H9 (cell line): ENCODE data around the gene MACC1. TPM values are rescaled to one million over a fixed set of nuclear protein-coding genes. Genes with fewer than 3 reads are reported as not detected.

Source experiments
- DNase-seq: peaks from one replicate; pipeline ENCODE4 v3.0.0-alpha.2; 2017
- H2AFZ ChIP-seq: one replicate; pipeline ENCODE4 v1.6.1; 2013; ENCODE audit warnings: mild to moderate bottlenecking, low read length, control low read depth, moderate library complexity
- H2AK5ac ChIP-seq: 2 replicates; pipeline ENCODE4 v1.6.1; 2013; ENCODE audit warnings: low read length, control low read depth, mixed read lengths; ENCODE audit not compliant: insufficient read length
- H2BK120ac ChIP-seq: one replicate; pipeline ENCODE4 v1.6.1; 2013; ENCODE audit warnings: low read depth, mild to moderate bottlenecking, low read length, control low read depth, inconsistent platforms; ENCODE audit not compliant: poor library complexity, severe bottlenecking
- H2BK12ac ChIP-seq: 2 replicates; pipeline ENCODE4 v1.6.1; 2013; ENCODE audit warnings: low read length, control low read depth, mixed read lengths, low read depth; ENCODE audit not compliant: insufficient read length
- H2BK15ac ChIP-seq: 2 replicates; pipeline ENCODE4 v1.6.1; 2013; ENCODE audit warnings: low read depth, low read length, control low read depth
- H2BK20ac ChIP-seq: one replicate; pipeline ENCODE4 v1.6.1; 2013; ENCODE audit warnings: low read depth, mild to moderate bottlenecking, low read length, control low read depth, inconsistent platforms; ENCODE audit not compliant: poor library complexity, severe bottlenecking
- H2BK5ac ChIP-seq: 2 replicates; pipeline ENCODE4 v1.6.1; 2013; ENCODE audit warnings: low read length, control low read depth, mixed read lengths; ENCODE audit not compliant: insufficient read length
- H3K14ac ChIP-seq: 2 replicates; pipeline ENCODE4 v1.6.1; 2013; ENCODE audit warnings: low read length, control low read depth; ENCODE audit not compliant: insufficient read depth
- H3K18ac ChIP-seq: 2 replicates; pipeline ENCODE4 v1.6.1; 2013; ENCODE audit warnings: low read depth, mild to moderate bottlenecking, mixed read lengths, low read length, control low read depth; ENCODE audit not compliant: insufficient read length
- H3K23ac ChIP-seq: 2 replicates; pipeline ENCODE4 v1.6.1; 2013; ENCODE audit warnings: low read length, control low read depth, mixed read lengths, low read depth; ENCODE audit not compliant: insufficient read length
- H3K23me2 ChIP-seq: 2 replicates; pipeline ENCODE4 v1.6.1; 2013; ENCODE audit warnings: low read depth, mild to moderate bottlenecking, mixed read lengths, low read length, control low read depth; ENCODE audit not compliant: insufficient read length, poor library complexity, severe bottlenecking
- H3K27ac ChIP-seq: 2 replicates; pipeline ENCODE4 v1.5.1; 2013; ENCODE audit warnings: low read length, control low read depth, mixed read lengths, low read depth; ENCODE audit not compliant: insufficient read length
- H3K27me3 ChIP-seq: 2 replicates; pipeline ENCODE4 v1.6.1; 2013; ENCODE audit warnings: low read length, control low read depth, inconsistent platforms; ENCODE audit not compliant: insufficient read depth
- H3K4ac ChIP-seq: 2 replicates; pipeline ENCODE4 v1.6.1; 2013; ENCODE audit warnings: low read depth, mild to moderate bottlenecking, control low read depth, inconsistent platforms, low read length, moderate library complexity
- H3K4me1 ChIP-seq: 2 replicates; pipeline ENCODE4 v1.6.1; 2013; ENCODE audit warnings: low read length, control low read depth, inconsistent platforms; ENCODE audit not compliant: insufficient read depth
- H3K4me2 ChIP-seq: 2 replicates; pipeline ENCODE4 v1.6.1; 2013; ENCODE audit warnings: low read length, control low read depth, mixed read lengths; ENCODE audit not compliant: insufficient read length, insufficient read depth
- H3K56ac ChIP-seq: 2 replicates; pipeline ENCODE4 v1.6.1; 2013; ENCODE audit warnings: low read depth, mild to moderate bottlenecking, mixed read lengths, low read length, control low read depth; ENCODE audit not compliant: insufficient read length
- H3K79me1 ChIP-seq: 2 replicates; pipeline ENCODE4 v1.6.1; 2013; ENCODE audit warnings: low read depth, mild to moderate bottlenecking, moderate library complexity, low read length, control low read depth, inconsistent platforms; ENCODE audit not compliant: insufficient read depth, poor library complexity, severe bottlenecking
- H3K79me2 ChIP-seq: 2 replicates; pipeline ENCODE4 v1.6.1; 2013; ENCODE audit warnings: low read length, control low read depth, inconsistent platforms; ENCODE audit not compliant: insufficient read depth
- H3K9ac ChIP-seq: 2 replicates; pipeline ENCODE4 v1.6.1; 2013; ENCODE audit warnings: low read length, control low read depth, mixed read lengths; ENCODE audit not compliant: insufficient read length; ENCODE audit errors: extremely low read depth
- H3K9me3 ChIP-seq: one replicate; pipeline ENCODE4 v1.6.1; 2013; ENCODE audit warnings: low read depth, low read length, inconsistent platforms; ENCODE audit not compliant: control insufficient read depth
- H3T11ph ChIP-seq: one replicate; pipeline ENCODE4 v1.6.1; 2013; ENCODE audit warnings: mild to moderate bottlenecking, low read length, control low read depth, inconsistent platforms
- H4K20me1 ChIP-seq: one replicate; pipeline ENCODE4 v1.6.1; 2013; ENCODE audit not compliant: control insufficient read depth, insufficient read length, insufficient read depth
- H4K5ac ChIP-seq: 2 replicates; pipeline ENCODE4 v1.6.1; 2013; ENCODE audit warnings: low read depth, mild to moderate bottlenecking, mixed read lengths, low read length, control low read depth; ENCODE audit not compliant: insufficient read length
- H4K8ac ChIP-seq: replicated peaks from 2 replicates; pipeline ENCODE4 v1.6.1; 2013; ENCODE audit warnings: low read length, control low read depth, mixed read lengths, low read depth; ENCODE audit not compliant: insufficient read length
- H4K91ac ChIP-seq: 2 replicates; pipeline ENCODE4 v1.6.1; 2013; ENCODE audit warnings: low read depth, mild to moderate bottlenecking, moderate library complexity, mixed read lengths, low read length, control low read depth; ENCODE audit not compliant: insufficient read length
- H3K27ac Mint-ChIP-seq, 3 experiments: 2 replicates in 2 of 3; 3 replicates in 1 of 3; pipeline ENCODE4 v1.8.0; 2020 to 2021; ENCODE audit warnings: mixed read lengths in 3 of 3, mild to moderate bottlenecking in 1 of 3, moderate library complexity in 1 of 3
- H3K27me3 Mint-ChIP-seq: 2 replicates; pipeline ENCODE4 v1.8.0; 2021; ENCODE audit warnings: low read depth, mild to moderate bottlenecking, moderate library complexity, mixed read lengths
- H3K36me3 Mint-ChIP-seq, 3 experiments: 2 replicates in 2 of 3; 3 replicates in 1 of 3; pipeline ENCODE4 v1.8.0; 2020 to 2021; ENCODE audit warnings: low read depth in 3 of 3, mixed read lengths in 3 of 3; ENCODE audit not compliant: insufficient read depth in 1 of 3
- H3K4me1 Mint-ChIP-seq, 2 experiments: 2 replicates each; pipeline ENCODE4 v1.8.0; 2020; ENCODE audit warnings: mixed read lengths in 2 of 2
- H3K4me3 Mint-ChIP-seq, 2 experiments: 2 replicates in 1 of 2; 3 replicates in 1 of 2; pipeline ENCODE4 v1.8.0; 2020 to 2021; ENCODE audit warnings: mild to moderate bottlenecking in 2 of 2, mixed read lengths in 2 of 2, moderate library complexity in 1 of 2
- H3K9me3 Mint-ChIP-seq, 2 experiments: 2 replicates in 1 of 2; 3 replicates in 1 of 2; pipeline ENCODE4 v1.8.0; 2020; ENCODE audit warnings: mild to moderate bottlenecking in 2 of 2, mixed read lengths in 2 of 2, moderate library complexity in 1 of 2
- CTCF ChIP-seq: fragments of 200-600 bp; sonication (generic); conservative IDR thresholded peaks from 3 replicates; pipeline ENCODE4 v1.8.0; 2021; ENCODE audit warnings: antibody characterized with exemption, mild to moderate bottlenecking
- WGBS: extraction: QIAGEN DNeasy Blood & Tissue Kit; methylation state at CpG from one replicate; pipeline ENCODE4 v1.1.7; 2013; ENCODE audit warnings: missing lambda C conversion rate, low lambda C conversion rate, mixed read lengths; ENCODE audit not compliant: insufficient read length; ENCODE audit errors: extremely low coverage; 5-methylcytosine and 5-hydroxymethylcytosine counted together
- total RNA-seq: library from RNA; stranded (reverse); gene quantifications from 2 replicates; pipeline ENCODE4 v1.2.1, GENCODE V29; 2021

Gene MACC1
- total RNA-seq, 1 experiment from 2014 or later: 11.0 TPM

- no peak overlapping the region for H3K27ac ChIP-seq
- no peak overlapping the region for H2AFZ ChIP-seq
- H2BK12ac ChIP-seq: no peak overlapping the region
- no peak overlapping the region for H3K9ac ChIP-seq
- H3K27ac Mint-ChIP-seq: no peak overlapping the region
- H3K23ac ChIP-seq: no peak overlapping the region
- no CpG with 5 or more reads among the region's 1 CpG for WGBS
- H3K79me1 ChIP-seq: peaks cover 2% of the 10 kb centered on the region
- no peaks in the 10 kb centered on the region for H3K27me3 Mint-ChIP-seq
- no peak overlapping the region for H4K91ac ChIP-seq
- H2BK20ac ChIP-seq: no peak overlapping the region
- H4K8ac ChIP-seq: no peak overlapping the region
- H3K36me3 Mint-ChIP-seq: peaks cover 3 to 25% (median 4%) of the 10 kb centered on the region in 3 experiments; a peak in 6 of 7 replicates
- no peaks in the 10 kb centered on the region for H3K23me2 ChIP-seq
- H3T11ph ChIP-seq: no peak overlapping the region
- H4K20me1 ChIP-seq: no peaks in the 10 kb centered on the region
- no peak overlapping the region for H4K5ac ChIP-seq
- TF ChIP-seq CTCF: no peak
- no peak overlapping the region for H2BK5ac ChIP-seq
- H3K79me2 ChIP-seq: peaks cover 46% of the 10 kb centered on the region
- no peak overlapping the region; the same call in 1 of the 2 replicates for H3K14ac ChIP-seq
- H3K56ac ChIP-seq: no peak overlapping the region
- no peak overlapping the region for H2BK120ac ChIP-seq
- peaks cover 0 to 3% of the 10 kb centered on the region in 2 experiments; a peak in 4 of 5 replicates for H3K9me3 Mint-ChIP-seq
- no peak overlapping the region for H3K4me2 ChIP-seq
- H3K4me3 Mint-ChIP-seq: no peak overlapping the region
- no peaks in the 10 kb centered on the region for H3K9me3 ChIP-seq
- no peaks in the 10 kb centered on the region for H3K27me3 ChIP-seq
- H3K4me1 ChIP-seq: peaks cover 8% of the 10 kb centered on the region; the same call in 1 of the 2 replicates
- H3K18ac ChIP-seq: no peak overlapping the region
- no peak overlapping the region for H2AK5ac ChIP-seq
- H3K4me1 Mint-ChIP-seq: peaks cover 7 to 40% of the 10 kb centered on the region in 2 experiments
- no peak for DNase-seq
- no peak overlapping the region for H3K4ac ChIP-seq
- no peak overlapping the region for H2BK15ac ChIP-seq
Observed at GRCh38 chr7:20095862-20096261, 121.3 kb downstream of the MACC1 start.
